Kidney glomerular epithelial cell (primary cell): ENCODE data around the gene HOXA9.

ENCODE experiments used
- DNase-seq: peaks from one replicate; lab custom pipeline; 2025; lab: John Stamatoyannopoulos, UW

Gene HOXA9

GRCh38 chr7:27164367-27165088 is 809 bp downstream of the HOXA9 start:
- DNase-seq = no peak

GRCh38 chr7:27164045-27164366 is 1.3 kb downstream of the HOXA9 start:
- no peak for DNase-seq

GRCh38 chr7:27163288-27164044 is 1.9 kb downstream of the HOXA9 start:
- DNase-seq = no peak

- DNase-seq = no peak
Observed at GRCh38 chr7:27162561-27163287, 2.6 kb downstream of the HOXA9 start.

- DNase-seq = no peak
Observed at GRCh38 chr7:27161721-27162560, 3.4 kb downstream of the HOXA9 start.

GRCh38 chr7:27161214-27161720 is 4.1 kb downstream of the HOXA9 start:
- DNase-seq = no peak

GRCh38 chr7:27160546-27161213 is 4.7 kb downstream of the HOXA9 start:
- DNase-seq = no peak

- DNase-seq = no peak
Observed at GRCh38 chr7:27160145-27160545, 5.2 kb downstream of the HOXA9 start.

- DNase-seq = no peak
Observed at GRCh38 chr7:27159266-27160144, 5.8 kb downstream of the HOXA9 start.

GRCh38 chr7:27158436-27159265 is 6.7 kb downstream of the HOXA9 start:
- DNase-seq = no peak

GRCh38 chr7:27157702-27158431 is 7.5 kb downstream of the HOXA9 start:
- no peak for DNase-seq

- DNase-seq = no peak
Observed at GRCh38 chr7:27156916-27157701, 8.2 kb downstream of the HOXA9 start.

- DNase-seq = no peak
Observed at GRCh38 chr7:27156508-27156898, 8.8 kb downstream of the HOXA9 start, which contains the start of gene HOXA7. TSS of gene HOXA7 (minus strand) at chr7:27156675. CDS start at chr7:27156545, 130 bp downstream.

- DNase-seq = no peak
Observed at GRCh38 chr7:27155816-27156507, 9.4 kb downstream of the HOXA9 start.

GRCh38 chr7:27154901-27155815 is 10.2 kb downstream of the HOXA9 start:
- DNase-seq = no peak

GRCh38 chr7:27154369-27154768 is 11.0 kb downstream of the HOXA9 start:
- DNase-seq = no peak
